H1 (cell line): ENCODE results near the gene CACNB4.

Source experiments
- CEBPB ChIP-seq: IDR thresholded peaks from 2 replicates; pipeline ENCODE4 v1.6.1; 2012; ENCODE audit warnings: low read depth, low read length
- CTCF ChIP-seq, 3 experiments: IDR thresholded peaks; 1 replicate in 2 of 3; 2 replicates in 1 of 3; pipeline versions ENCODE4 v1.5.1 to v1.6.1; 2011; ENCODE audit warnings: low read length in 3 of 3, mild to moderate bottlenecking in 3 of 3, inconsistent platforms in 2 of 3, low read depth in 1 of 3, moderate library complexity in 1 of 3; ENCODE audit not compliant: insufficient read depth in 1 of 3; ENCODE audit errors: control extremely low read depth in 1 of 3
- E2F6 ChIP-seq: IDR thresholded peaks from 2 replicates; pipeline ENCODE4 v1.6.1; 2012; ENCODE audit warnings: inconsistent platforms
- EGR1 ChIP-seq: IDR thresholded peaks from 2 replicates; pipeline ENCODE4 v1.6.1; 2011; ENCODE audit warnings: low read depth, low read length, borderline replicate concordance
- EZH2 ChIP-seq: fragments of 200-600 bp; sonication (generic); IDR thresholded peaks from 2 replicates; pipeline ENCODE4 v1.7.1; 2012; ENCODE audit warnings: low read depth, mild to moderate bottlenecking, moderate library complexity, low read length, inconsistent platforms; ENCODE audit not compliant: severe bottlenecking
- POLR2A ChIP-seq, 2 experiments: IDR thresholded peaks; 1 replicate in 1 of 2; 2 replicates in 1 of 2; pipeline ENCODE4 v1.6.1; 2011; ENCODE audit warnings: low read depth in 2 of 2, low read length in 2 of 2, mild to moderate bottlenecking in 2 of 2; ENCODE audit errors: control extremely low read depth in 1 of 2
- POLR2AphosphoS5 ChIP-seq: IDR thresholded peaks from 2 replicates; pipeline ENCODE4 v1.6.1; 2011; ENCODE audit warnings: low read depth, low read length
- RAD21 ChIP-seq, 2 experiments: IDR thresholded peaks in 1 of 2; conservative IDR thresholded peaks in 1 of 2; 2 replicates each; pipeline ENCODE4 v1.6.1; 2011; ENCODE audit warnings: low read depth in 2 of 2, low read length in 2 of 2, improper control_type of control experiment in 1 of 2, inconsistent platforms in 1 of 2, mild to moderate bottlenecking in 1 of 2, moderate library complexity in 1 of 2

GRCh38 chr2:151905963-151906632 lies 192.7 kb downstream of the CACNB4 start:
- TF ChIP-seq EZH2, result no peak
- no peak for TF ChIP-seq EGR1
- TF ChIP-seq POLR2A (IDR thresholded peaks at IDR 0.05; ENCODE audit: control extremely low read depth in 1 of 2, low read depth in 2 of 2, low read length in 2 of 2), result no peak
- TF ChIP-seq CTCF (IDR thresholded peaks at IDR 0.05; ENCODE audit: control extremely low read depth in 1 of 3, insufficient read depth in 1 of 3, low read depth in 1 of 3, low read length in 3 of 3), result no peak
- TF ChIP-seq POLR2AphosphoS5, result no peak
- no peak for TF ChIP-seq RAD21 (IDR thresholded peaks at IDR 0.05 in 1 of 2, conservative IDR thresholded peaks at IDR 0.05 in 1 of 2; ENCODE audit: low read depth in 2 of 2, low read length in 2 of 2)
- TF ChIP-seq E2F6, result no peak
- TF ChIP-seq CEBPB, result no peak
